A673 (cell line): Measurements from ENCODE around the gene RBFOX2.

ENCODE experiments used
- CTCF ChIP-seq: fragments of 300-800, 200-600 bp; sonication (generic); conservative IDR thresholded peaks from 2 replicates; pipeline ENCODE4 v1.5.1; 2017; ENCODE audit warnings: low read depth, mild to moderate bottlenecking, antibody characterized with exemption, low read length, moderate library complexity, mixed read lengths
- EZH2 ChIP-seq: fragments of 200-600 bp; sonication (generic); IDR thresholded peaks from 2 replicates; pipeline ENCODE4 v1.6.1; 2017; ENCODE audit warnings: borderline replicate concordance, low read depth, mild to moderate bottlenecking, mixed read lengths, antibody characterized with exemption, low read length; ENCODE audit not compliant: poor library complexity, severe bottlenecking

- no peak for TF ChIP-seq CTCF
- TF ChIP-seq EZH2 = no peak
Observed at GRCh38 chr22:35884529-35884928, 144.1 kb downstream of the RBFOX2 start.
